Vagina (tissue), 2 donors: Measurements from ENCODE around the gene WDFY2.

Source experiments
- POLR2A ChIP-seq, 2 donors: fragments of 450-650 bp; IDR thresholded peaks; one replicate each; pipeline ENCODE4 v1.6.1; 2017; ENCODE audit warnings: antibody characterized with exemption in 2 of 2, mild to moderate bottlenecking in 2 of 2, moderate library complexity in 2 of 2
- TF ChIP-seq, protein P1 (sequence below), 3 experiments: fragments of 450-650 bp in 2 of 3; fragments of 200-600 bp in 1 of 3; sonication (generic) in 1 of 3; IDR thresholded peaks; one replicate each; pipeline ENCODE4 v1.5.1; 2017 to 2019; ENCODE audit warnings: antibody characterized with exemption in 3 of 3, mild to moderate bottlenecking in 2 of 3, moderate library complexity in 2 of 3

DNA sequence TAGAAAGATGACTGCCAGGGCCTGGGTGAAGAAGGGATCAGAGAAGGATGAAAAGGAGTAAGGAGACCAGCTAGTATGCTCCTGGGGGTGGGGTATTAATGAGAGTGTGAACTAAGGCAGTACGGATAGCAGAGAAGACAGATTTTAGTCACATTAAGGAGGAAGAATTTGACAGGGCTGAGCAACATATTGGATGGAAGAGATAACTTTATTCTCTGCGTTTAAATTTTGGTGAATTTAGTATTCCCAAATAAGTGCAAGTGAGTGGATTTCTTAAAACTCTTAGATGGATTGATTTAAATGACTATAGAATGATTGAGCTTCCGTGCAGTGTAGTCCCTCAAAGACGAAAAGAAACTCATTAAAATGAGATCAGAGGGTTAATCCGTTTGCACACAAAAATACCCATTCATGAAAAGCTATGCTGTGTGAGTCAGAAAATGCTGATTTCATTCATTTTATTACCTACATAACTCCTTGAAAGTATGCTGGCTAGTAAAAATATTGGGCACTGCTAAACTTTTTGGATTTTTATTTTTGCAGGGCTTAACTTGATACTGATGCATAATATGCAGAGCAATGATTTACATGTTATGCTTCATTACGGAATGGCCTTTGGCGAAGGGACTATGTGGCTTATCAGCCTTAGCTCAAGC, 54.1 kb downstream of the WDFY2 start:
- TF ChIP-seq, protein P1, sequence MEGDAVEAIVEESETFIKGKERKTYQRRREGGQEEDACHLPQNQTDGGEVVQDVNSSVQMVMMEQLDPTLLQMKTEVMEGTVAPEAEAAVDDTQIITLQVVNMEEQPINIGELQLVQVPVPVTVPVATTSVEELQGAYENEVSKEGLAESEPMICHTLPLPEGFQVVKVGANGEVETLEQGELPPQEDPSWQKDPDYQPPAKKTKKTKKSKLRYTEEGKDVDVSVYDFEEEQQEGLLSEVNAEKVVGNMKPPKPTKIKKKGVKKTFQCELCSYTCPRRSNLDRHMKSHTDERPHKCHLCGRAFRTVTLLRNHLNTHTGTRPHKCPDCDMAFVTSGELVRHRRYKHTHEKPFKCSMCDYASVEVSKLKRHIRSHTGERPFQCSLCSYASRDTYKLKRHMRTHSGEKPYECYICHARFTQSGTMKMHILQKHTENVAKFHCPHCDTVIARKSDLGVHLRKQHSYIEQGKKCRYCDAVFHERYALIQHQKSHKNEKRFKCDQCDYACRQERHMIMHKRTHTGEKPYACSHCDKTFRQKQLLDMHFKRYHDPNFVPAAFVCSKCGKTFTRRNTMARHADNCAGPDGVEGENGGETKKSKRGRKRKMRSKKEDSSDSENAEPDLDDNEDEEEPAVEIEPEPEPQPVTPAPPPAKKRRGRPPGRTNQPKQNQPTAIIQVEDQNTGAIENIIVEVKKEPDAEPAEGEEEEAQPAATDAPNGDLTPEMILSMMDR (IDR thresholded peaks at IDR 0.05) = no peak
- TF ChIP-seq POLR2A (IDR thresholded peaks at IDR 0.05) = no peak
